ENCODE measurements around the gene RTL9. TPM values are rescaled to one million over a fixed set of nuclear protein-coding genes. Genes with fewer than 3 reads are reported as not detected.
"Not testable (repeated sequence)": the region's sequence is repeated elsewhere in the genome, so short reads cannot be mapped to it uniquely, and the experiment has no call there.

RTL9 gene
- total RNA-seq, 1 donor from 2014 or later = not detected

DNA sequence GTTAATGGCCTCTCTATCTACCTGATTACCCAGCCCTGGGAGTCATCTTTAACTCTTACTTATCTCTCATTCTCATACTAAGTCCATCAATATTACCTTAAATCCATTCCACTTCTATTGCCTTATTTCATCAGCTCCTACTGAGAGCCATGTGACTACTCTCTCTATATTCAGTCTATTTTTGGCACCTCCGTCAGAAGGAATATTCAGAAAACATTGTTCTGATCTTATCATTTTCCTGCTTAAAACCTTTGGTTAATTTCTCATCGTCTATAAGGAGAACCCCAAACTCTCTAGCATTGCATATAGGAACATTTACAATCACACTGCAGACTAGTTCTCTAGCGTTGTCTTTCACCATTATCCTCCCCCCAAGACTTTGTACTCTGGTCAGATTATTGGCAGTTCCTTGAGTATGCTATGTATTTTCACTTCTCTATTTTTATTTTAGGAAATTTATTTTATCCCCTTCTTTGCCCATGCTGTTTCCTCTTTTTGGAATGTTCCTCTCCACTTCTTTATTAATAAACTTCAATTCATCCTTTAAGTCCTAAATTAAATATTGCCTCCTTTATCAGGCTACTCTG, 27.1 kb upstream of the RTL9 start:
- no peak for DNase-seq (ENCODE audit: low spot score in 2 of 2)
- intact Hi-C loops (cut with DNase I) = no loop called here
- TF ChIP-seq, protein P1, sequence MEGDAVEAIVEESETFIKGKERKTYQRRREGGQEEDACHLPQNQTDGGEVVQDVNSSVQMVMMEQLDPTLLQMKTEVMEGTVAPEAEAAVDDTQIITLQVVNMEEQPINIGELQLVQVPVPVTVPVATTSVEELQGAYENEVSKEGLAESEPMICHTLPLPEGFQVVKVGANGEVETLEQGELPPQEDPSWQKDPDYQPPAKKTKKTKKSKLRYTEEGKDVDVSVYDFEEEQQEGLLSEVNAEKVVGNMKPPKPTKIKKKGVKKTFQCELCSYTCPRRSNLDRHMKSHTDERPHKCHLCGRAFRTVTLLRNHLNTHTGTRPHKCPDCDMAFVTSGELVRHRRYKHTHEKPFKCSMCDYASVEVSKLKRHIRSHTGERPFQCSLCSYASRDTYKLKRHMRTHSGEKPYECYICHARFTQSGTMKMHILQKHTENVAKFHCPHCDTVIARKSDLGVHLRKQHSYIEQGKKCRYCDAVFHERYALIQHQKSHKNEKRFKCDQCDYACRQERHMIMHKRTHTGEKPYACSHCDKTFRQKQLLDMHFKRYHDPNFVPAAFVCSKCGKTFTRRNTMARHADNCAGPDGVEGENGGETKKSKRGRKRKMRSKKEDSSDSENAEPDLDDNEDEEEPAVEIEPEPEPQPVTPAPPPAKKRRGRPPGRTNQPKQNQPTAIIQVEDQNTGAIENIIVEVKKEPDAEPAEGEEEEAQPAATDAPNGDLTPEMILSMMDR (IDR thresholded peaks at IDR 0.05) = no peak

DNA sequence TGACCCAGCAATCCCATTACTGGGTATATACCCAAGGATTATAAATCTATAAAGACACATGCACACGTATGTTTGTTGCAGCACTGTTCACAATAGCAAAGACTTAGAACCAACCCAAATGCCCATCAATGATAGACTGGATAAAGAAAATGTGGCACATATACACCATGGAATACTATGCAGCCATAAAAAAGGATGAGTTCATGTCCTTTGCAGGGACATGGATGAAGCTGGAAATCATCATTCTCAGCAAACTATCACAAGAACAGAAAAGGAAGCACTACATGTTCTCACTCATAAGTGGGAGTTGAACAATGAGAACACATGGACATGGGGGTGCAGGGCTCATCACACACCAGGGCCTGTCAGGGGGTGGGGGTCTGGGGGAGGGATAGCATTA, 25.2 kb upstream of the RTL9 start:
- H3K4me1 ChIP-seq; DNase-seq (ENCODE audit: low spot score in 2 of 2); H3K4me3 ChIP-seq; H3K9me3 ChIP-seq; intact Hi-C loops (cut with DNase I); H3K36me3 ChIP-seq; H3K27me3 ChIP-seq; H3K27ac ChIP-seq: not testable (repeated sequence)

More for the DNA sequence above, 27.1 kb upstream of the RTL9 start:
- Histone ChIP-seq H3K27ac (no peak overlapping the region), H3K36me3 (no peaks in the 10 kb centered on the region), H3K27me3 (no peaks in the 10 kb centered on the region), H3K4me3 (no peak overlapping the region), H3K4me1 (no peaks in the 10 kb centered on the region), H3K9me3 (peaks cover 0 to under 1% of the 10 kb centered on the region in 2 donors)

DNA sequence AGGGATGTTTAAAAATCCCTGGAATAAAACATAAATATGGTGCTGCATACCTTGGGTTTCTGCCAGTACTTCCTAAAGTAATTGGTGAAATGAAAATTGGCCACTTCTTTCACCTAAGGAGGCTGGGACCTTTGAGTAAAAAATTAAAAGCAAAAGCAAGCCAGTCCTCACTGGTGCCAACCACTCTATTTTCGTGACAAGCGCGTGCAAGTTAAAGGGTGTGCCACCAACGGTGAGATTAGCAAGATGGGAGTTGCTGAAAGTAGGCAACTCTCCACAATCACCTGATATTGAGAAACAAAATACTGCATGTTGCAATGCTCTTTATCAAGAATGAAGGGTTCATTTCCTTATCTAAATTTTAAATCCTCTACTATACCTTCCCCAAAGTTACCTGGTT, 19.7 kb upstream of the RTL9 start:
- H3K27me3 ChIP-seq = peaks cover 7% of the 10 kb centered on the region
- H3K4me1 ChIP-seq = no peaks in the 10 kb centered on the region
- H3K36me3 ChIP-seq = no peaks in the 10 kb centered on the region
- intact Hi-C loops (cut with DNase I) = no loop called here
- no peak for DNase-seq (ENCODE audit: low spot score in 2 of 2)
- TF ChIP-seq, protein P1 (IDR thresholded peaks at IDR 0.05) = no peak
- H3K9me3 ChIP-seq = no peaks in the 10 kb centered on the region
- H3K27ac ChIP-seq = no peak overlapping the region
- no peak overlapping the region for H3K4me3 ChIP-seq

DNA sequence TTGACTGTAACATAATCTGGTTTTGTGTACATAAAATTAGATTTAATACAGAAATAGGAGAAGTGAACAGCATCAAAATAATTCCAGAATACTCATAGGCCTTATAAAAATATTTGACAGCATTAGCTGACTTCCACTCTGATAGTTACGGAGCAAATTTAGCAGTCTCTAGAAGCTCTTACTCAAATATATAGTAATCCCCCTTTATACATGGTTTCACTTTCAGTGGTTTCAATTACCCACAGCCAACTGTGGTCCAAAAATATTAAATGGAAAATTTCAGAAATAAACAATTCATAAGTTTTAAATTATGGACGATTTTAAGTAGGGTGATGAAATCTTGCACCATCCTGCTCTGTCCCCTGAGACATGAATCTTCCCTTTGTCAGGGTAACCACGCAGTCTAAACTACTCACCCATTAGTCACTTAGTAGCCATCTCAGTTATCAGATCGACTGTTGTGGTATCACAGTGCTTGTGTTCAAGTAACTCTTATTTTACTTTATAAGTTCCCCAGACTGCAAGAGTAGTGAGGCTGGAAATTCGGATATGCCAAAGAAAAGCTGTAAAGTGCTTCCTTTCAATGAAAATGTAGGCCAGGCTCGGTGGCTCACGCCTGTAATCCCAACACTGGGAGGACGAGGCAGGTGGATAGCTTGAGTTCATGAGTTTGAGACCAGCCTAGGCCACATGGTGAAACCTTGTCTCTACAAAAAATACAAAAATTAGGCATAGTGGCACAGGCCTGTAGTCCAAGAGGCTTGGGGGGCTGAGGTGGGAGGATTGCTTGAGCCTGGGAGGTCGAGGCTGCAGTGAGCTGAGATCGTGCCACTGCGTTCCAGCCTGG, 17.2 kb upstream of the RTL9 start:
- H3K9me3 ChIP-seq = no peaks in the 10 kb centered on the region
- H3K4me3 ChIP-seq = no peak overlapping the region
- H3K27me3 ChIP-seq = peaks cover 7% of the 10 kb centered on the region
- DNase-seq (ENCODE audit: low spot score in 2 of 2) = no peak
- H3K36me3 ChIP-seq = no peaks in the 10 kb centered on the region
- H3K27ac ChIP-seq = no peak overlapping the region
- intact Hi-C loops (cut with DNase I) = no loop called here
- H3K4me1 ChIP-seq = no peaks in the 10 kb centered on the region
- TF ChIP-seq, protein P1 (IDR thresholded peaks at IDR 0.05) = no peak

DNA sequence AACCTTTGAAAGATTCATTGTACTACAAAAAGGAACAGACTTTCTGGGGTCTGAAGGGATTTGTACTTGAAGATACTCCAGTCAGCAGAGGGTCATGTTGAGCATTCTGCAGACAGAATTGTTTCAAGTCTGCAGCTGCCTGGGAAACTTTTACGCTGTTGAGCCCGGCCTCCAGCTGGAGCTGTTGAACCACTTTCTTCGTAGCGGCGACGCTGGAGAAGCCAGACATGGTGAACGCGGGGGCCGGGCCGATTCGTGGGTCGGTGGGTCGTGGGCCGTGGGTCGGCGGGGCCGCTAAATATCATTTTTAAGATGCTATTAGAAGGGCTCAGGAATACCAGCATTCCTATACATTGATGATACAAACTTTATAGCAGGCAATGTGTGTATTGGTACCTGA, 12.0 kb upstream of the RTL9 start:
- no peaks in the 10 kb centered on the region for H3K36me3 ChIP-seq
- H3K9me3 ChIP-seq = no peaks in the 10 kb centered on the region
- H3K4me1 ChIP-seq = no peaks in the 10 kb centered on the region
- TF ChIP-seq, protein P1 (IDR thresholded peaks at IDR 0.05) = no peak
- no peaks in the 10 kb centered on the region for H3K27me3 ChIP-seq
- H3K4me3 ChIP-seq = no peak overlapping the region
- H3K27ac ChIP-seq = no peak overlapping the region
- DNase-seq (ENCODE audit: low spot score in 2 of 2) = no peak
- intact Hi-C loops (cut with DNase I) = no loop called here

DNA sequence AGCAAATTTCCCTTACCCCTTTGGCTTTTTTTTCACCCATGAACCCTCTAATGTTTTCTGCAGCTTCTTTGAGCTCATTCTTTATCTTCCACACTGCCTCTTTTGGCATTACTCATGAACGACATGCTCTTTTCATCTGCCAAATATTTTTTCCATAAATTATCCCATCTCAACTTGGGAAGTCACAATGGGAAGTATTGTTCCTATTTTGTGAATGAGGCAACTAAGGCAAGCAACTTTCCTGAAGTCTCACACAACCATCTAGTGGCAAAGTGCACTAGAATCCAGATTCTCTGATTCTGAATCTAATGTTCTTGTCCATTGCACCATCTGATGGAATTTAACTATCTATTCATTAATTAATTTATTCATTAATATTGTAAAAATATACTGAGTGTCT, 625 bp downstream of the RTL9 start:
- Histone ChIP-seq H3K36me3 (no peaks in the 10 kb centered on the region), H3K4me1 (no peaks in the 10 kb centered on the region), H3K9me3 (no peaks in the 10 kb centered on the region), H3K27me3 (no peaks in the 10 kb centered on the region), H3K4me3 (no peak overlapping the region), H3K27ac (no peak overlapping the region)
- TF ChIP-seq, protein P1 (IDR thresholded peaks at IDR 0.05) = no peak
- intact Hi-C loops (cut with DNase I) = no loop called here
- DNase-seq (ENCODE audit: low spot score in 2 of 2) = no peak
